Measurements from ENCODE around the gene CRB2. TPM values are rescaled to one million over a fixed set of nuclear protein-coding genes. Genes with fewer than 3 reads are reported as not detected.

The CRB2 gene
- total RNA-seq, 1 donor from 2014 or later, result 1.2 TPM

DNA sequence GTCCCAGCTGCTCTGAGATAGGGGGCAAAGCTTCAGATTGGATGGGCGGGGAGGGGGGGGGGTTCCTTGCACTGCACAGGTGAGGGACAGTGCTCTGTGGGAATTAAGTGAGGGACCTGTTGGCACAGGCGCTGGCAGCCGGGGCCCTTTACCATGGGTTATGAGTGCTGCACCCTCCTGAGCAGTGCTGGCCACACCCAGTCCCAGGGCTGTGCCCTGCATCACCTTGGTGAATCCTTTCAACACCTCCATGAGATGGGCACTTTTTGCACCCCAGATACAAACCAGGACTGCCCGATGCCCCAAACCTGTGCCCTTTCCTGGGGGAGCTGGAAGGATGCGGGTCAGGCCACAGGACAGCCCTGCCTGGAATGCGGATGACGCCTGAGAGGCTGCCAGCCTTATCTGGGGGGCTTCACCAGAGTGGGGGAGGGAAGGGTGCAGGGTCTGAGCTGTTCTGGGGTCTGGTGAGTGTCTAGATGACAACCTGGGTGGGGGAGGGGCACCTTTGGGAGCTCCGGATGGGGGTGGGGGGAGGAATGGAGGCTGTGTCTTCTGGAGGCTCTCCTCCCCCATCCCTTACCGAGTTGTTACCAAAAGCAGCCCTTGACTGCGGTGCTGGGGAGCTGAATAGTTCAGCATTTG lies 5.2 kb downstream of the CRB2 start:
- H3K4me1 Mint-ChIP-seq, result peaks cover 16% of the 10 kb centered on the region
- no peak overlapping the region for H3K27ac Mint-ChIP-seq
- ChIA-PET POLR2A (no interaction called here), CTCF (no interaction called here)
- intact Hi-C loops (cut with micrococcal nuclease), result no loop called here
- no peak for ATAC-seq (ENCODE audit: low read depth)
- H3K27me3 Mint-ChIP-seq, result no peaks in the 10 kb centered on the region
- no peaks in the 10 kb centered on the region for H3K9me3 Mint-ChIP-seq
- H3K36me3 Mint-ChIP-seq (ENCODE audit: low read depth), result no peaks in the 10 kb centered on the region
- TF ChIP-seq, protein P1, sequence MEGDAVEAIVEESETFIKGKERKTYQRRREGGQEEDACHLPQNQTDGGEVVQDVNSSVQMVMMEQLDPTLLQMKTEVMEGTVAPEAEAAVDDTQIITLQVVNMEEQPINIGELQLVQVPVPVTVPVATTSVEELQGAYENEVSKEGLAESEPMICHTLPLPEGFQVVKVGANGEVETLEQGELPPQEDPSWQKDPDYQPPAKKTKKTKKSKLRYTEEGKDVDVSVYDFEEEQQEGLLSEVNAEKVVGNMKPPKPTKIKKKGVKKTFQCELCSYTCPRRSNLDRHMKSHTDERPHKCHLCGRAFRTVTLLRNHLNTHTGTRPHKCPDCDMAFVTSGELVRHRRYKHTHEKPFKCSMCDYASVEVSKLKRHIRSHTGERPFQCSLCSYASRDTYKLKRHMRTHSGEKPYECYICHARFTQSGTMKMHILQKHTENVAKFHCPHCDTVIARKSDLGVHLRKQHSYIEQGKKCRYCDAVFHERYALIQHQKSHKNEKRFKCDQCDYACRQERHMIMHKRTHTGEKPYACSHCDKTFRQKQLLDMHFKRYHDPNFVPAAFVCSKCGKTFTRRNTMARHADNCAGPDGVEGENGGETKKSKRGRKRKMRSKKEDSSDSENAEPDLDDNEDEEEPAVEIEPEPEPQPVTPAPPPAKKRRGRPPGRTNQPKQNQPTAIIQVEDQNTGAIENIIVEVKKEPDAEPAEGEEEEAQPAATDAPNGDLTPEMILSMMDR (IDR thresholded peaks at IDR 0.05), result no peak
- DNase-seq, result no peak
- no peak overlapping the region for H3K4me3 Mint-ChIP-seq

DNA sequence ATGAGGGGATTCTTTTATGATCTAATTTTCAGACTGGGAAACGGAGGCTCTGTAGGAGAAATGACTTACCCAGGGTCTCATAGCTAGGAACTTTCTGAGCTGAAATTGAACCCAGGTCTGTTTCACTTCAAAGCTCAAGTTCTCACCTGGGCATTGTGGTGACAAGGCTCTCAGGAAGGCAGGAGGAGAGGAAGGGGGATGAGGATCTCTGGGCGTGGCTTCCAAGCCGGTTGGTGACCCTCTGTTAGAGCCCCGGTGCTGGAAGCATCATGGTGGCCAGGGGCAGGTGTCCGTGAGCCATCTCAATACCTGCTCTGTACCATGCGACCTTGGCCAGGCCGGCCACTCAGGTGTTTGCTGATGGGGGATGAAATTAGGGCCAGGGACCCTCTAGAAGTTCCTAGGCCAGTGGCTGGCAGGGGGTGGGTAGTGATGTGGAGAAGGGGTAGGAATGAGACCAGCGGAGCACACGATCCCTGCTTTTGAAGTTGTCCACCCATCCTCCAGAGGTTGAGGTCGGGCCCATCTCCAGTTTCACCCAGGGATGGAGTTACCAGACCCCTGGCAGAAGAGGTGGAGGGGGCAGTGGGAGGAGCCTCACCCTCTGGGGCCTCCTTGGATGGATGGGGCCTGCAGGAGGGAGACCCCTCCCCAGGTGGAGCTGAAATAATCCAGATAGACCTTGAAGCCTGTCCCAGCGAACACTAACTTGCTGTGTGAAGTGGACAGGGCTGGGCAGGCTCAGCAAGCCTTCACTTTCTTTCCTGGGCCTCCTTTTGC lies 5.9 kb downstream of the CRB2 start:
- H3K27me3 Mint-ChIP-seq, result no peaks in the 10 kb centered on the region
- CTCF ChIA-PET, result no interaction called here
- TF ChIP-seq, protein P1 (IDR thresholded peaks at IDR 0.05), result no peak
- DNase-seq (no peak), ATAC-seq (ENCODE audit: low read depth) (no peak)
- H3K9me3 Mint-ChIP-seq, result no peaks in the 10 kb centered on the region
- H3K27ac Mint-ChIP-seq, result no peak overlapping the region
- POLR2A ChIA-PET, result no interaction called here
- intact Hi-C loops (cut with micrococcal nuclease), result no loop called here
- peaks cover 16% of the 10 kb centered on the region for H3K4me1 Mint-ChIP-seq
- no peak overlapping the region for H3K4me3 Mint-ChIP-seq
- no peaks in the 10 kb centered on the region for H3K36me3 Mint-ChIP-seq (ENCODE audit: low read depth)

DNA sequence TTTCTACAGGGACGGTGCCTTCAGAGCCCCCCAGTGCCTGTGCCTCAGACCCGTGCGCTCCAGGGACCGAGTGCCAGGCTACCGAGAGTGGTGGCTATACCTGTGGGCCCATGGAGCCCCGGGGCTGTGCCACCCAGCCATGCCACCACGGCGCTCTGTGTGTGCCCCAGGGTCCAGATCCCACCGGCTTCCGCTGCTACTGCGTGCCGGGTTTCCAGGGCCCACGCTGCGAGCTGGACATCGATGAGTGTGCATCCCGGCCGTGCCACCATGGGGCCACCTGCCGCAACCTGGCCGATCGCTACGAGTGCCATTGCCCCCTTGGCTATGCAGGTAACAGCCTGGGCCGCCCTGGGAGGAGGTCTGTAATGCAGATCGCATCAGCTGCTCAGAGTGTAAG lies 6.9 kb downstream of the CRB2 start:
- peaks cover 16% of the 10 kb centered on the region for H3K4me1 Mint-ChIP-seq
- CTCF ChIA-PET, result no interaction called here

DNA sequence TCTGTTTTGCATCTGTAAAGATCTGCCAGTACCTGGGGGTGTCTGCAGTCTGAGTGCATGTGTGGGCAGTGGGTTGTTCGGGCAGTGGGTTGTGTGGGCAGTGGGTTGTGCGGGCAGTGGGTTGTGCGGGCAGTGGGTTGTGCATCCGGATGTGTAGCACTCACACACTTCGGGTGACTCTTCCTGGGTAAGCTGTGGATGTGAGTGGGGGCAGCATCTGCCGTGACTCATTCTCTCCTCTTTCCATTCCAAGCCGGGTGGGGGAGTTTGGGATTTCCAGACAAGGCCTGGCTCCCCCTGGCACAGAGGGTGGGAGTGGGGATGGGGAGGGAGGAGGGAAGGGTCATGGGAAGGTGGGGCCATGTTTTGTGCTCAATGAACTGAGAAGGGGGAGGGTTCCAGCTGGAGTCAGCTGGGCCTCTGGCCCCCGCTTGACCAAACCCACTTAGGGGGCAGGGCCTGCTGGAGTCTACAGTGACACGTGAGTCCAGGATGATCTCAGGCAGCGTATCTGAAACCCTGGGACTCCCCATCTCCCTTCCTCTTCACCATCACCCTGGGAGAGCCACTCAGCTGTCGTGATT lies 8.3 kb downstream of the CRB2 start:
- Mint-ChIP-seq H3K9me3 (no peaks in the 10 kb centered on the region), H3K36me3 (ENCODE audit: low read depth) (no peaks in the 10 kb centered on the region), H3K4me1 (peaks cover 9% of the 10 kb centered on the region), H3K27ac (no peak overlapping the region), H3K27me3 (peaks cover 2% of the 10 kb centered on the region), H3K4me3 (no peak overlapping the region)
- POLR2A ChIA-PET, result interaction anchor here (0.5 kb wide), 1 partner anchor 27 kb away, joined by 3 read pairs; no protein-coding TSS in a partner anchor
- intact Hi-C loops (cut with micrococcal nuclease), result no loop called here
- ATAC-seq (ENCODE audit: low read depth), result no peak
- CTCF ChIA-PET, result no interaction called here
- TF ChIP-seq, protein P1 (IDR thresholded peaks at IDR 0.05), result no peak
- no peak for DNase-seq

More for the DNA sequence above, 6.9 kb downstream of the CRB2 start:
- no peaks in the 10 kb centered on the region for H3K36me3 Mint-ChIP-seq (ENCODE audit: low read depth)
- POLR2A ChIA-PET, result no interaction called here
- TF ChIP-seq, protein P1 (IDR thresholded peaks at IDR 0.05), result no peak
- no peaks in the 10 kb centered on the region for H3K9me3 Mint-ChIP-seq
- ATAC-seq (ENCODE audit: low read depth) (no peak), DNase-seq (no peak)
- no peak overlapping the region for H3K4me3 Mint-ChIP-seq
- no peaks in the 10 kb centered on the region for H3K27me3 Mint-ChIP-seq
- no peak overlapping the region for H3K27ac Mint-ChIP-seq
- intact Hi-C loops (cut with micrococcal nuclease), result no loop called here

DNA sequence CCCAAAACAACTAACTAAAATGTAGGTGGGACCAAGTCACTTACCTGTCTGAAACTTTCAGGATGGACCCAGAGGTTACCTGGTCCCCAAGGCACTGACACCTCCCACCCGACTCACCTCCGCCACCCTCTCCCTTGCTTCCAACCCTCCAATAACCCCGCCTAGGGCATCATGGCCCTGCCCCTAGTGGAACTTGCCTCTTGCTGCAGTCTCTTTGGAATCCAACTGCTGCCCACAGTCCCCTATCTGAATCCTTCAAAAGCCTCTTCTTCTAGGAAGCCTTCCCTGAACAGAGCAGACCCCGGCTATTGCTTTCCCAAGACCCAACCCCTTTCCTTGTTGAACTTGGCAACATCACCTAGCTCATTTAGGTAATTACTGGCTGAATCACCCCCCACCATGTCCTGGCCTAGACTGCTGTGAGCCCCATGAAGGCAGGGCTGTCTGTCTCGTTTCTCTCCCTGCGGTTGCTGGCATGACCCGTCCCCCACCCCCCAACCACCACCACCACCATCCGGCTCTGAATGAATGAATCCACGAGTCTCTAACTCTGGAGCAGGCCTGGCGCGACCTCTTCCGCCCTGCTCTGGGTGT lies 9.4 kb downstream of the CRB2 start:
- DNase-seq (no peak), ATAC-seq (ENCODE audit: low read depth) (no peak)
- Mint-ChIP-seq H3K36me3 (ENCODE audit: low read depth) (no peaks in the 10 kb centered on the region), H3K27ac (no peak overlapping the region), H3K9me3 (no peaks in the 10 kb centered on the region), H3K4me3 (no peak overlapping the region), H3K27me3 (peaks cover 2% of the 10 kb centered on the region), H3K4me1 (peaks cover under 1% of the 10 kb centered on the region)
- TF ChIP-seq, protein P1 (IDR thresholded peaks at IDR 0.05), result no peak
- intact Hi-C loops (cut with micrococcal nuclease), result no loop called here
- CTCF ChIA-PET, result no interaction called here
- POLR2A ChIA-PET, result no interaction called here

All from activated B cell treated with CpG ODN at 0.5 μM for 24 hours (primary cell).